IPS-18c (cell line): ENCODE measurements around the gene MRPL33.

Experiments
- H3K4me3 ChIP-seq: 2 replicates; pipeline ENCODE4 v1.7.0; 2013; ENCODE audit warnings: low read depth, mild to moderate bottlenecking, low read length, moderate library complexity; ENCODE audit not compliant: insufficient read depth
- H3K9me3 ChIP-seq: one replicate; pipeline ENCODE4 v1.6.1; 2013; ENCODE audit warnings: mild to moderate bottlenecking, low read length, moderate library complexity; ENCODE audit not compliant: control insufficient read depth, insufficient read depth

Gene MRPL33

GRCh38 chr2:27814758-27815157 lies 43.2 kb downstream of the MRPL33 start:
- no peak overlapping the region for H3K4me3 ChIP-seq
- no peaks in the 10 kb centered on the region for H3K9me3 ChIP-seq

GRCh38 chr2:27815860-27816438 lies 44.4 kb downstream of the MRPL33 start:
- no peaks in the 10 kb centered on the region for H3K9me3 ChIP-seq
- no peak overlapping the region for H3K4me3 ChIP-seq

- Histone ChIP-seq H3K9me3 (no peaks in the 10 kb centered on the region), H3K4me3 (no peak overlapping the region)
Measured at GRCh38 chr2:27822049-27822448, 50.5 kb downstream of the MRPL33 start.

GRCh38 chr2:27823135-27823534 lies 51.6 kb downstream of the MRPL33 start:
- H3K9me3 ChIP-seq, result no peaks in the 10 kb centered on the region
- no peak overlapping the region for H3K4me3 ChIP-seq

- Histone ChIP-seq H3K4me3 (no peak overlapping the region), H3K9me3 (no peaks in the 10 kb centered on the region)
Measured at GRCh38 chr2:27823569-27823968, 52.0 kb downstream of the MRPL33 start.

- H3K9me3 ChIP-seq, result no peaks in the 10 kb centered on the region
- H3K4me3 ChIP-seq, result no peak overlapping the region
Measured at GRCh38 chr2:27824401-27824800, 52.9 kb downstream of the MRPL33 start.

- no peak overlapping the region for H3K4me3 ChIP-seq
- no peaks in the 10 kb centered on the region for H3K9me3 ChIP-seq
Measured at GRCh38 chr2:27828305-27828704, 56.8 kb downstream of the MRPL33 start.
